NCI-H2227 treated with DMSO at 0.1 percent for 48 hours (cell line): ENCODE measurements around the gene HHAT.
A peak's percentile ranks its signal among the peaks of the same experiment; 100 is the strongest.
"Not testable (repeated sequence)": the region's sequence is repeated elsewhere in the genome, so short reads cannot be mapped to it uniquely, and the experiment has no call there.

ENCODE experiments used
- DNase-seq: peaks from one replicate; lab custom pipeline; 2025; lab: John Stamatoyannopoulos, UW

Gene HHAT

GRCh38 chr1:210313921-210314320 lies 14.8 kb upstream of the HHAT start:
- no peak for DNase-seq

GRCh38 chr1:210315529-210315928 lies 13.2 kb upstream of the HHAT start:
- DNase-seq, result no peak

GRCh38 chr1:210321131-210321530 lies 7.6 kb upstream of the HHAT start:
- peak; percentile 24 for DNase-seq

- DNase-seq, result no peak
Measured at GRCh38 chr1:210321552-210321951, 7.2 kb upstream of the HHAT start.

- DNase-seq, result no peak
Measured at GRCh38 chr1:210323957-210324356, 4.7 kb upstream of the HHAT start.

GRCh38 chr1:210325026-210325670 lies 3.6 kb upstream of the HHAT start:
- DNase-seq, result no peak

GRCh38 chr1:210328032-210328745 lies 513 bp upstream of the HHAT start:
- DNase-seq, result peak; percentile 59

GRCh38 chr1:210330279-210330866 lies 1.7 kb downstream of the HHAT start:
- peak; percentile 25 for DNase-seq

- DNase-seq, result no peak
Measured at GRCh38 chr1:210332233-210332632, 3.5 kb downstream of the HHAT start.

- no peak for DNase-seq
Measured at GRCh38 chr1:210332719-210333398, 4.2 kb downstream of the HHAT start.

GRCh38 chr1:210335001-210335400 lies 6.3 kb downstream of the HHAT start:
- no peak for DNase-seq

- DNase-seq, result no peak
Measured at GRCh38 chr1:210336362-210336761, 7.7 kb downstream of the HHAT start.

- DNase-seq, result no peak
Measured at GRCh38 chr1:210339500-210339899, 10.8 kb downstream of the HHAT start.

GRCh38 chr1:210340311-210340710 lies 11.6 kb downstream of the HHAT start:
- DNase-seq, result no peak

GRCh38 chr1:210340841-210341240 lies 12.1 kb downstream of the HHAT start:
- DNase-seq, result no peak

GRCh38 chr1:210342986-210343780 lies 14.5 kb downstream of the HHAT start:
- DNase-seq, result no peak

GRCh38 chr1:210344706-210345105 lies 16.0 kb downstream of the HHAT start:
- no peak for DNase-seq

GRCh38 chr1:210347112-210347511 lies 18.4 kb downstream of the HHAT start:
- no peak for DNase-seq

- no peak for DNase-seq
Measured at GRCh38 chr1:210351496-210351895, 22.8 kb downstream of the HHAT start.

- no peak for DNase-seq
Measured at GRCh38 chr1:210352575-210352974, 23.9 kb downstream of the HHAT start.

- DNase-seq, result not testable (repeated sequence)
Measured at GRCh38 chr1:210354305-210354704, 25.6 kb downstream of the HHAT start.

GRCh38 chr1:210358626-210359025 lies 29.9 kb downstream of the HHAT start:
- DNase-seq, result no peak
